GM10847 (cell line): ENCODE measurements around the gene TTYH3.

Experiments used
- POLR2A ChIP-seq: IDR thresholded peaks from 2 replicates; pipeline ENCODE4 v1.6.1; 2011; ENCODE audit not compliant: insufficient read length; ENCODE audit errors: extremely low read depth

The TTYH3 gene

DNA sequence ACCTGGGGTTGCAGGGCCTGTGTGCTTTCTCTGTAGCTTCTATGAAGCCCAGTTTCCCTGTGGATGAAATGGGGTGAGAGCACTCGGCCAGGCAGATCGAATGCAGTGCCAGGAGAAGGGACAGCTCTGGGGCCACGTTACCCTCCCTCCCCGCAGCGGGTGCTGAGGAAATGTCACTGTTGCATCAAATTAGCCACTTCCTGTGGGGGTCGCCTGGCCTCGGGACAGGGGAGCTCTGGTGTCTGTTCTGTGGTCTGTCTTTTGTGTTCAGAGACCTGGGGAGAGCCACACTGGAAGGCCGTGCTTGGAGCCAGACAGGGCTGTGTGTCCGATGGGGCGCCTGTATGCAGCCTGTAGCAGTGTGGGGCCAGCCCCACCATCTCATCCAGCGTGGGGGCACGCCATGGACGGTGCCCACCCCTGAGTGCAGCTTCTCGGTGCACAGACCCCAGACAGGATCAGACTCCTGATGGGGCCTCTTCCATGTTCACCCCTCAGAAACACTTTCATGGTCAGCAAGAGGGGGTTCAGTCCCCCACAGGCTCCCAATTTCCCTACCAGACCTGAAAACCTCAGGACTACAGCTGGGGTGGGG lies 13.6 kb downstream of the TTYH3 start:
- no peak for TF ChIP-seq POLR2A

DNA sequence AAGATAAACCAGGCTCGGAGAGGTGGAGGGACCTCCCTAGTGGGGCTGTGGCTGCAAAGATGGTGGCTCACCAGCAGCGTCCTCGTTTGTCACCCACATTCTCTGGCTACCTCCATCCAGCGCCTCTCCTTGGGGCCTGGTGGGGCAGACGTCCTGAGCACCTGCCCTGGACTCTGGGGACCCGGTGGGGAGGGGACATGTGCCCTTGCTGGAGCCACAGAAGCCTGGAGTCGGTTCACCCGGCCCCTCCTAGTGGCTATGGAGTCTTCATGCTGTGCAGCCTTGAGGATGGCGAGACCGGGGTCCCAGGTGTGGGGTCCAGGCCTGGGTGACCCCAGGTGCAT lies 14.5 kb downstream of the TTYH3 start:
- no peak for TF ChIP-seq POLR2A

- no peak for TF ChIP-seq POLR2A
These were observed 15.1 kb downstream of the TTYH3 start for GRCh38 chr7:2646680-2647571.

- TF ChIP-seq POLR2A: no peak
These were observed 15.9 kb downstream of the TTYH3 start for GRCh38 chr7:2647594-2648172.

GRCh38 chr7:2649139-2649838 lies 17.5 kb downstream of the TTYH3 start:
- no peak for TF ChIP-seq POLR2A

- no peak for TF ChIP-seq POLR2A
These were observed 18.2 kb downstream of the TTYH3 start for GRCh38 chr7:2649991-2650390.

- TF ChIP-seq POLR2A: no peak
These were observed 18.7 kb downstream of the TTYH3 start for GRCh38 chr7:2650451-2650850.

GRCh38 chr7:2651336-2651735 lies 19.6 kb downstream of the TTYH3 start:
- TF ChIP-seq POLR2A: no peak

- no peak for TF ChIP-seq POLR2A
These were observed 20.3 kb downstream of the TTYH3 start for GRCh38 chr7:2651847-2652735.

GRCh38 chr7:2652736-2653060 lies 20.9 kb downstream of the TTYH3 start:
- no peak for TF ChIP-seq POLR2A

DNA sequence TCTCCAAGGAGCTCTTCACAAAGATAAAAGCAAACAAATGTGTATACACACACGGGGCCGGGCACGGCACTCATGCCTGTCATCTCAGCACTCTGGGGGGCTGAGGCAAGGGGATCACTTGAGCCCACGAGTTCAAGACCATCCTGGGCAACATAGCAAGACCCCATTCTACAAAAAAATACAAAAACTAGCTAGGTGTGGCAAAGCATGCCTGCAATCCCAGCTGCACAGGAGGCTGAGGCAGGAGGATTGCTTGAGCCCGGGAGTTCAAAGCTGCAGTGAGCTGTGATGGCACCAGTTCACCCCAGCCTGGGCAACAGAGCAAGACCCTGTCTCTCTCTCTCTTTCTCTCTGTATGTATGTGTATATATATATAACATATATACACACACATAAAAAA lies 22.3 kb downstream of the TTYH3 start:
- no peak for TF ChIP-seq POLR2A

DNA sequence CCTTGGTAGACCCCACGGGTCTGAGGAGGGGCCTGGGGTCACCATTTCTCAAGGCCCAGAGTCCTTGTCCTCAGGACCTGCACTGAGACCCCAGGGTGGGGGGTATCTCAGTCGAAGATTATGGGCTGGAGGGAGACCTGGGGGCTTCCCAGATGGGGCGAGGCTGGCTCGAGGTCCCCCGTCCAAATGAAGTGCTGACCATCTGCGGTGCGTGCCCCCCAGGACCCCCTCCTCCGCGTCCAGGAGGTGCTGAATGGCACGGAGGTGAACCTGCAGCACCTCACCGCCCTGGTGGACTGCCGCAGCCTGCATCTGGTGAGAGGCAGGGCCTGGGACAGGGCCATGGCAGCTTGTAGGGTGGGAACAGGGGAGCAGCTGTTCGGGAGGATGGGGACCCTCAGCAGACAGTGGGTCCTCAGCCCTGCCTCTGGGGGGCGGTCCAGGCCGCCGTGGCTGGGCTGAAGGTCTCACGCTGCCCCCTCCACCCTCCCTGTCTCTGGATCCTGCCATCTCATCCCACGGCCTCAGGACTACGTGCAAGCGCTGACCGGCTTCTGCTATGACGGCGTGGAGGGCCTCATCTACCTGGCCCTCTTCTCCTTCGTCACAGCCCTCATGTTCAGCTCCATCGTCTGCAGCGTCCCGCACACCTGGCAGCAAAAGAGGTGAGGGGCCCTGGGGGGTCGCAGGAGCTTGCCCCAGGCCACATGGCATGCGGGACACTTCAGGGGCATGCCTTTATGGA lies 24.3 kb downstream of the TTYH3 start:
- no peak for TF ChIP-seq POLR2A

- TF ChIP-seq POLR2A: no peak
These were observed 25.4 kb downstream of the TTYH3 start for GRCh38 chr7:2657208-2657607.

DNA sequence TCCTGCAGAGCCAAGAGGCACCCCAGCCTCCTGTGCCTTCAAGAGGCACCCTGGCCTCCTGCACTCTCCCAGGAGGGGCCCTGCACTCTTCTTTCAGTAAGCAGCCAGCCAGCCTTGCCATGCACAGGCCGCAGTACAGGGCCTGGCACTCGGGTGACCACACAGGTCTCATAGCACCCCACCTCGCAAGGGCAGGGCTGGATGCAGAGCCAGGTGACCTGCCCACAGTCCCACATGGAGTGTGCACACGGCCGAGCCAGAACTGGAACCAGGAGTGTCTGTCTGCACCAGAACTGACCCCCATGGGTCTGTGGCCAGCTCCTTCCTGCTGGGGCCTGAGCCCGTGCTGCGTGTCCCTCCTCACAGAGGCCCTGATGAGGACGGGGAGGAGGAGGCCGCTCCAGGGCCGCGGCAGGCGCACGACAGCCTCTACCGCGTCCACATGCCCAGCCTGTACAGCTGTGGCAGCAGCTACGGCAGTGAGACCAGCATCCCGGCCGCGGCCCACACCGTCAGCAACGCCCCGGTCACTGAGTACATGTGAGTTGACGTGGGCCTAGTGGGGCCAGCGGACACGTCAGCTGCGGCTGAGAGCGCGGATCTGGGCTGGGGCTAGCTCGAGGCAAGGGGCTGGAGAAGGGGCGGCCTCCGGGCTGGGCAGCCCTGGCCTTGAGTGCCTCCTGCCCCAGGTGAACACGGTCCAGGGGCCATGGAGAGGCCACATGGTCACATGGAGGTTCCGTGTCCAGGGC lies 26.3 kb downstream of the TTYH3 start:
- no peak for TF ChIP-seq POLR2A

- TF ChIP-seq POLR2A: no peak
These were observed 27.2 kb downstream of the TTYH3 start for GRCh38 chr7:2658941-2659340.
